Activated CD4-positive, CD25-positive, alpha-beta regulatory T cell treated with anti-CD3 and anti-CD28 coated beads, Interleukin-2, amount 50 U/mL, for 16 hours (primary cell): Measurements from ENCODE around the gene FKBP1B.
"Not testable (repeated sequence)": the region's sequence is repeated elsewhere in the genome, so short reads cannot be mapped to it uniquely, and the experiment has no call there.

Source experiments
- DNase-seq: peaks from one replicate; pipeline ENCODE4 v3.0.0-alpha.2; 2020; ENCODE audit warnings: low read depth, low spot score

Gene FKBP1B

GRCh38 chr2:24100732-24101131 lies 51.2 kb downstream of the FKBP1B start:
- DNase-seq, result not testable (repeated sequence)

GRCh38 chr2:24101992-24102391 lies 52.5 kb downstream of the FKBP1B start:
- DNase-seq, result no peak

- no peak for DNase-seq
Observed at GRCh38 chr2:24102677-24103076, 53.1 kb downstream of the FKBP1B start.

GRCh38 chr2:24104110-24104650 lies 54.6 kb downstream of the FKBP1B start:
- DNase-seq, result no peak

GRCh38 chr2:24104906-24105305 lies 55.4 kb downstream of the FKBP1B start:
- no peak for DNase-seq

GRCh38 chr2:24105816-24106215 lies 56.3 kb downstream of the FKBP1B start:
- no peak for DNase-seq

GRCh38 chr2:24106786-24107185 lies 57.2 kb downstream of the FKBP1B start:
- no peak for DNase-seq

GRCh38 chr2:24107336-24107735 lies 57.8 kb downstream of the FKBP1B start:
- no peak for DNase-seq

- DNase-seq, result not testable (repeated sequence)
Observed at GRCh38 chr2:24109431-24109830, 59.9 kb downstream of the FKBP1B start.

GRCh38 chr2:24110660-24111303 lies 61.2 kb downstream of the FKBP1B start:
- DNase-seq, result no peak

GRCh38 chr2:24111407-24111901 lies 61.9 kb downstream of the FKBP1B start:
- DNase-seq, result no peak
